Mesendoderm (in vitro differentiated cells): ENCODE results near the gene PRX.

Experiments used
- DNase-seq: peaks from one replicate; pipeline ENCODE4 v3.0.0; 2013
- H2AK5ac ChIP-seq: 2 replicates; pipeline ENCODE4 v1.6.1; 2013; ENCODE audit warnings: low read length, inconsistent platforms
- H2BK120ac ChIP-seq: 2 replicates; pipeline ENCODE4 v1.6.1; 2013; ENCODE audit warnings: low read depth, mild to moderate bottlenecking, low read length, moderate library complexity, mixed read lengths
- H2BK15ac ChIP-seq: replicated peaks from 2 replicates; pipeline ENCODE4 v1.6.1; 2013; ENCODE audit warnings: low read depth, mild to moderate bottlenecking, moderate library complexity
- H2BK5ac ChIP-seq: 2 replicates; pipeline ENCODE4 v1.6.1; 2013; ENCODE audit warnings: low read length, inconsistent platforms
- H3K18ac ChIP-seq: 2 replicates; pipeline ENCODE4 v1.6.1; 2013; ENCODE audit warnings: mild to moderate bottlenecking, low read length, mixed read lengths
- H3K23ac ChIP-seq: one replicate; pipeline ENCODE4 v1.6.1; 2013; ENCODE audit warnings: low read length
- H3K27ac ChIP-seq: 2 replicates; pipeline ENCODE4 v1.5.1; 2013; ENCODE audit warnings: low read depth, mild to moderate bottlenecking, inconsistent platforms, low read length, moderate library complexity
- H3K27me3 ChIP-seq: 2 replicates; pipeline ENCODE4 v1.6.1; 2013; ENCODE audit warnings: low read length, control low read depth, mild to moderate bottlenecking, inconsistent platforms; ENCODE audit not compliant: insufficient read depth, poor library complexity
- H3K36me3 ChIP-seq: 2 replicates; pipeline ENCODE4 v1.6.1; 2013; ENCODE audit warnings: low read length, inconsistent platforms; ENCODE audit not compliant: control insufficient read depth, insufficient read depth
- H3K4ac ChIP-seq: one replicate; pipeline ENCODE4 v1.6.1; 2013; ENCODE audit warnings: low read depth, mild to moderate bottlenecking, low read length, moderate library complexity
- H3K4me1 ChIP-seq: 2 replicates; pipeline ENCODE4 v1.6.1; 2013; ENCODE audit warnings: low read depth, low read length, inconsistent platforms; ENCODE audit not compliant: control insufficient read depth
- H3K4me2 ChIP-seq: 2 replicates; pipeline ENCODE4 v1.6.1; 2013; ENCODE audit warnings: low read length
- H3K4me3 ChIP-seq: 2 replicates; pipeline ENCODE4 v1.5.1; 2013; ENCODE audit warnings: mild to moderate bottlenecking, low read length
- H3K56ac ChIP-seq: one replicate; pipeline ENCODE4 v1.6.1; 2013; ENCODE audit warnings: low read length
- H3K79me1 ChIP-seq: 2 replicates; pipeline ENCODE4 v1.6.1; 2013; ENCODE audit warnings: low read length, inconsistent platforms
- H3K79me2 ChIP-seq: 2 replicates; pipeline ENCODE4 v1.6.1; 2013; ENCODE audit warnings: mild to moderate bottlenecking, low read length; ENCODE audit not compliant: control insufficient read depth, insufficient read depth
- H3K9ac ChIP-seq: 2 replicates; pipeline ENCODE4 v1.6.1; 2013; ENCODE audit warnings: low read length, inconsistent platforms
- H4K5ac ChIP-seq: one replicate; pipeline ENCODE4 v1.6.1; 2013; ENCODE audit warnings: low read length
- H4K8ac ChIP-seq: one replicate; pipeline ENCODE4 v1.6.1; 2013; ENCODE audit warnings: low read depth, mild to moderate bottlenecking, control low read depth, low read length, moderate library complexity
- WGBS: extraction: QIAGEN DNeasy Blood & Tissue Kit; methylation state at CpG from one replicate; pipeline ENCODE4 v1.1.7; 2013; ENCODE audit warnings: low lambda C conversion rate, missing lambda C conversion rate; ENCODE audit not compliant: insufficient coverage; ENCODE audit errors: extremely low coverage; 5-methylcytosine and 5-hydroxymethylcytosine counted together

Gene PRX

GRCh38 chr19:40378509-40378908, 34.7 kb downstream of the PRX start:
- Histone ChIP-seq H3K4me1 (no peaks in the 10 kb centered on the region), H4K8ac (no peak overlapping the region), H3K4ac (no peak overlapping the region), H2AK5ac (no peak overlapping the region), H3K36me3 (peaks cover 6% of the 10 kb centered on the region), H3K27ac (no peak overlapping the region), H3K27me3 (no peaks in the 10 kb centered on the region), H3K56ac (no peak overlapping the region), H4K5ac (no peak overlapping the region), H3K4me2 (no peak overlapping the region), H3K23ac (no peak overlapping the region), H2BK15ac (no peak overlapping the region), H3K79me1 (no peaks in the 10 kb centered on the region), H2BK120ac (no peak overlapping the region), H3K18ac (no peak overlapping the region), H3K9ac (no peak overlapping the region), H3K79me2 (no peaks in the 10 kb centered on the region), H2BK5ac (no peak overlapping the region), H3K4me3 (no peak overlapping the region)
- WGBS = no CpG with 5 or more reads among the region's 2 CpGs
- no peak for DNase-seq

- no peak overlapping the region for H3K18ac ChIP-seq
- WGBS = no CpG with 5 or more reads among the region's 25 CpGs
- H4K5ac ChIP-seq = no peak overlapping the region
- no peaks in the 10 kb centered on the region for H3K27me3 ChIP-seq
- peaks cover 6% of the 10 kb centered on the region for H3K36me3 ChIP-seq
- H4K8ac ChIP-seq = no peak overlapping the region
- H3K79me2 ChIP-seq = no peaks in the 10 kb centered on the region
- no peak overlapping the region for H3K4ac ChIP-seq
- H2BK5ac ChIP-seq = no peak overlapping the region
- no peaks in the 10 kb centered on the region for H3K79me1 ChIP-seq
- H3K23ac ChIP-seq = no peak overlapping the region
- H3K9ac ChIP-seq = no peak overlapping the region
- H2BK120ac ChIP-seq = no peak overlapping the region
- no peak overlapping the region for H2AK5ac ChIP-seq
- no peaks in the 10 kb centered on the region for H3K4me1 ChIP-seq
- no peak overlapping the region for H3K56ac ChIP-seq
- no peak for DNase-seq
- no peak overlapping the region for H3K4me2 ChIP-seq
- no peak overlapping the region for H2BK15ac ChIP-seq
- H3K4me3 ChIP-seq = no peak overlapping the region
- H3K27ac ChIP-seq = no peak overlapping the region
Measured at GRCh38 chr19:40377876-40378385, 35.2 kb downstream of the PRX start.

- Histone ChIP-seq H4K8ac (no peak overlapping the region), H2BK120ac (no peak overlapping the region), H3K27me3 (no peaks in the 10 kb centered on the region), H3K4ac (no peak overlapping the region), H3K4me1 (no peaks in the 10 kb centered on the region), H3K79me1 (no peaks in the 10 kb centered on the region), H3K4me3 (no peak overlapping the region), H4K5ac (no peak overlapping the region), H3K56ac (no peak overlapping the region), H3K4me2 (no peak overlapping the region), H2BK15ac (no peak overlapping the region), H3K36me3 (peaks cover 6% of the 10 kb centered on the region), H3K27ac (no peak overlapping the region), H3K23ac (no peak overlapping the region), H3K18ac (no peak overlapping the region), H3K79me2 (no peaks in the 10 kb centered on the region), H2BK5ac (no peak overlapping the region), H3K9ac (no peak overlapping the region), H2AK5ac (no peak overlapping the region)
- WGBS = no CpG with 5 or more reads among the region's 17 CpGs
- DNase-seq = no peak
Measured at GRCh38 chr19:40376286-40376862, 36.8 kb downstream of the PRX start.

GRCh38 chr19:40374084-40374483, 39.1 kb downstream of the PRX start:
- Histone ChIP-seq H2BK15ac (no peak overlapping the region), H3K4me3 (no peak overlapping the region), H2BK5ac (no peak overlapping the region), H4K5ac (no peak overlapping the region), H3K79me1 (no peaks in the 10 kb centered on the region), H3K27me3 (no peaks in the 10 kb centered on the region), H3K4me2 (no peak overlapping the region), H3K18ac (no peak overlapping the region), H3K36me3 (peaks cover 8% of the 10 kb centered on the region), H3K56ac (no peak overlapping the region), H3K79me2 (no peaks in the 10 kb centered on the region), H2AK5ac (no peak overlapping the region), H3K27ac (no peak overlapping the region), H3K4me1 (no peaks in the 10 kb centered on the region), H3K23ac (no peak overlapping the region), H3K9ac (no peak overlapping the region), H3K4ac (no peak overlapping the region), H4K8ac (no peak overlapping the region), H2BK120ac (no peak overlapping the region)
- no peak for DNase-seq
- WGBS = no CpG with 5 or more reads among the region's 7 CpGs

- no peak overlapping the region for H2BK5ac ChIP-seq
- H3K79me1 ChIP-seq = no peaks in the 10 kb centered on the region
- H4K5ac ChIP-seq = no peak overlapping the region
- no peaks in the 10 kb centered on the region for H3K27me3 ChIP-seq
- no peak overlapping the region for H2BK15ac ChIP-seq
- H3K18ac ChIP-seq = no peak overlapping the region
- WGBS = no CpG with 5 or more reads among the region's 5 CpGs
- no peak overlapping the region for H3K56ac ChIP-seq
- H3K27ac ChIP-seq = no peak overlapping the region
- H4K8ac ChIP-seq = no peak overlapping the region
- peaks cover 5% of the 10 kb centered on the region for H3K36me3 ChIP-seq
- no peaks in the 10 kb centered on the region for H3K79me2 ChIP-seq
- no peak overlapping the region for H2BK120ac ChIP-seq
- H3K4me1 ChIP-seq = no peaks in the 10 kb centered on the region
- no peak overlapping the region for H3K4ac ChIP-seq
- no peak overlapping the region for H3K9ac ChIP-seq
- DNase-seq = no peak
- H3K4me2 ChIP-seq = no peak overlapping the region
- no peak overlapping the region for H3K4me3 ChIP-seq
- H2AK5ac ChIP-seq = no peak overlapping the region
- H3K23ac ChIP-seq = no peak overlapping the region
Measured at GRCh38 chr19:40371802-40372122, 41.4 kb downstream of the PRX start.
